Panc1 (cell line): Measurements from ENCODE around the gene CGNL1.

Experiments used
- POLR2AphosphoS5 ChIP-seq: IDR thresholded peaks from 2 replicates; pipeline ENCODE4 v1.6.1; 2012; ENCODE audit warnings: mild to moderate bottlenecking, low read depth, low read length, moderate library complexity
- REST ChIP-seq, 2 experiments: IDR thresholded peaks; 2 replicates each; pipeline ENCODE4 v1.6.1; 2011 to 2012; ENCODE audit warnings: low read depth in 2 of 2, control low read depth in 1 of 2, low read length in 1 of 2, mild to moderate bottlenecking in 1 of 2, moderate library complexity in 1 of 2; ENCODE audit not compliant: insufficient read depth in 1 of 2
- SIN3A ChIP-seq: IDR thresholded peaks from 2 replicates; pipeline ENCODE4 v1.6.1; 2012; ENCODE audit warnings: low read depth, mild to moderate bottlenecking, low read length, moderate library complexity, borderline replicate concordance; ENCODE audit not compliant: insufficient read depth
- TCF7L2 ChIP-seq: IDR thresholded peaks from 2 replicates; pipeline ENCODE4 v1.6.1; 2011; ENCODE audit warnings: mild to moderate bottlenecking, low read depth, low read length, inconsistent platforms
- TF ChIP-seq, protein P1 (sequence below): fragments of 450-650 bp; IDR thresholded peaks from 2 replicates; pipeline ENCODE4 v1.5.1; 2017; ENCODE audit warnings: mild to moderate bottlenecking

- TF ChIP-seq POLR2AphosphoS5 (no peak), REST (IDR thresholded peaks at IDR 0.05; ENCODE audit: insufficient read depth in 1 of 2, low read depth in 2 of 2, low read length in 1 of 2) (no peak), TCF7L2 (no peak), SIN3A (no peak)
- TF ChIP-seq, protein P1, sequence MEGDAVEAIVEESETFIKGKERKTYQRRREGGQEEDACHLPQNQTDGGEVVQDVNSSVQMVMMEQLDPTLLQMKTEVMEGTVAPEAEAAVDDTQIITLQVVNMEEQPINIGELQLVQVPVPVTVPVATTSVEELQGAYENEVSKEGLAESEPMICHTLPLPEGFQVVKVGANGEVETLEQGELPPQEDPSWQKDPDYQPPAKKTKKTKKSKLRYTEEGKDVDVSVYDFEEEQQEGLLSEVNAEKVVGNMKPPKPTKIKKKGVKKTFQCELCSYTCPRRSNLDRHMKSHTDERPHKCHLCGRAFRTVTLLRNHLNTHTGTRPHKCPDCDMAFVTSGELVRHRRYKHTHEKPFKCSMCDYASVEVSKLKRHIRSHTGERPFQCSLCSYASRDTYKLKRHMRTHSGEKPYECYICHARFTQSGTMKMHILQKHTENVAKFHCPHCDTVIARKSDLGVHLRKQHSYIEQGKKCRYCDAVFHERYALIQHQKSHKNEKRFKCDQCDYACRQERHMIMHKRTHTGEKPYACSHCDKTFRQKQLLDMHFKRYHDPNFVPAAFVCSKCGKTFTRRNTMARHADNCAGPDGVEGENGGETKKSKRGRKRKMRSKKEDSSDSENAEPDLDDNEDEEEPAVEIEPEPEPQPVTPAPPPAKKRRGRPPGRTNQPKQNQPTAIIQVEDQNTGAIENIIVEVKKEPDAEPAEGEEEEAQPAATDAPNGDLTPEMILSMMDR, result no peak
These were observed 32.8 kb upstream of the CGNL1 start for GRCh38 chr15:57343498-57343897.
